HG03571 (cell line): ENCODE measurements around the gene TBCE.

Source experiments
- ATAC-seq: cut with Tn5 transposase; IDR thresholded peaks from one replicate; pipeline ENCODE4 v1.9.1; 2021; ENCODE audit not compliant: unreplicated experiment

Gene TBCE

DNA sequence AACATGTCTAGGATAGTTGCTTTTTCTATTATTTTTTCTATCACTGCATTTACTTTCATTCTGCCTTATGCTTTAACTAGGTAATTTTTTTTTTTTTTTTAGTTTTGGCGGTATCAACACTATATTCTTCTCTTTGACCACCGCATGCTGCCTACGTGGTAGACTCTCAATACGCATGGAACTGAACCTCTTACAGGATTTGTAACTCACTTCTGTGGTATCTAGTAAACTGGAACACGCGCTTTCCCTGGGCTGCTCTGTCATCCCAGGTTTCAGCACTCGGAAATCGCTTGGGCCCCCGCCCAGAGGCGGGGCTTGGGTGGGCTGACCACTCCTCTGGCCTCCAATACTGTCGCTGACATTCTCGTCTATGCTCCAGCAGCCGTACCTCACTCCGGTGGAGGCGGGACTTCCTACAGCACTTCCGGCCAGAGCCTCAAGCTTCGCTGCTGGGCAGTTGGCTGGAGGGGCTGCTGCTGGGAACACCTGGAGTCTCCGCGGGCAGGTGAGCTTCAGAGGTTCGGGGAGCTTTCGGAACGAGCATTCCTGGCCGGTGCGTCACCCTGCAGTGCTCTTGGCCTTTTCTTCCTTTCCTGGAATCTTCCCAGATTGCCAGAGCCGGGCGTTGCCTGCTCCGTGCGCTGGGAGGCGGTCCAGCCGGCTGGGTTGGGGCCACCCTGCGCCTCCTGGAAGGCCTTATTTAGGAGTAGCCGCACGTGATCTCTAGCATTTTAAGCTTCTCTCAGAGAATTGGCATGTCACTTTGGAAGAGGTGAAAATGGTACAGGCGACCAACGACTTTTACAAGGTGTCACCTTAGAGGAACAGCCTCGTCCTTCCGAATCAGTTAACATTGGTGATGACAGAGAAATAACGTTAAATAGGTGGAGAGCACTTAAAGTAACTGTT is at the start of gene TBCE:
Gene TBCE, plus strand, starts transcription at position 428 of the 909 bp plus-strand sequence. CDS start 12,623 bp downstream, outside the sequence.
- peak; percentile 100 for ATAC-seq

DNA sequence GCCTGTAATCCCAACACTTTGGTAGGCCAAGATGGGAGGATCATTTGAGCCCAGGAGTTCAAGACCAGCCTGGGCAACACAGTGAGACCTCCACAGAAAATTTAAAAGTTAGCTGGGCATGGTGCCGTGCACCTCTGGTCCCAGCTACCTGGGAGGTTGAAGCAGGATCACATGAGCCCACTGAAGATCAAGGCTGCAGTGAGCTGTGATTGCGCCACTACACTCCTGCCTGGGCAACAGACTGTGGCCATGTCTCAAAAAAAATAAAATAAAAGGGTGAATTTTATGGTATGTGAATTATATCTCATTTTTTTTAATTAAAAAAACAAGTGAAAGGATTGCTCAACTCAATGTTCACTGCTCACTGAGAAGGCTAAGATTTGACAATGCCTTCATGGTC is 48.0 kb upstream of the TBCE start:
- ATAC-seq = no peak

GRCh38 chr1:235320521-235321179 is 46.6 kb upstream of the TBCE start:
- ATAC-seq = no peak

GRCh38 chr1:235324296-235324695 is 42.9 kb upstream of the TBCE start:
- no peak for ATAC-seq

GRCh38 chr1:235325139-235325538 is 42.1 kb upstream of the TBCE start:
- no peak for ATAC-seq

DNA sequence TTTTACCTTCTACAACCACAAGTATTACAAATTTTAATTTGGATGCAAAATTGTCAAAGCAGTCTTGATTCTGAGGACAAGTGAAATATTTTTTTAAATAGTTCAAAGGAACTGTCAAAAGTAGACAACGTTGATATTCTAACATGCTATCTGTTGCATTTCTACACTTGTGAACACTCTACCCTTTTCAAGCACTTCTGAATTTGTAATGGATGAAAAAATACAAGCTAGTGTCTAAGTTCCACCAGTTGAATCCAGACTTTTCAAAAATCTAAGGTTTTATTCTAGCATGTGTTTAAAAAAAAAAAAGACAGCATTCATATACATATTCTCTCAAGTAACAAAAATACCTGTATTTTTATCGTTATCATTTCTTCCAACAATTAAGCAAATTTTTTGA is 41.4 kb upstream of the TBCE start:
- ATAC-seq = no peak

- ATAC-seq = no peak
Measured at GRCh38 chr1:235326719-235327558, 40.3 kb upstream of the TBCE start.

DNA sequence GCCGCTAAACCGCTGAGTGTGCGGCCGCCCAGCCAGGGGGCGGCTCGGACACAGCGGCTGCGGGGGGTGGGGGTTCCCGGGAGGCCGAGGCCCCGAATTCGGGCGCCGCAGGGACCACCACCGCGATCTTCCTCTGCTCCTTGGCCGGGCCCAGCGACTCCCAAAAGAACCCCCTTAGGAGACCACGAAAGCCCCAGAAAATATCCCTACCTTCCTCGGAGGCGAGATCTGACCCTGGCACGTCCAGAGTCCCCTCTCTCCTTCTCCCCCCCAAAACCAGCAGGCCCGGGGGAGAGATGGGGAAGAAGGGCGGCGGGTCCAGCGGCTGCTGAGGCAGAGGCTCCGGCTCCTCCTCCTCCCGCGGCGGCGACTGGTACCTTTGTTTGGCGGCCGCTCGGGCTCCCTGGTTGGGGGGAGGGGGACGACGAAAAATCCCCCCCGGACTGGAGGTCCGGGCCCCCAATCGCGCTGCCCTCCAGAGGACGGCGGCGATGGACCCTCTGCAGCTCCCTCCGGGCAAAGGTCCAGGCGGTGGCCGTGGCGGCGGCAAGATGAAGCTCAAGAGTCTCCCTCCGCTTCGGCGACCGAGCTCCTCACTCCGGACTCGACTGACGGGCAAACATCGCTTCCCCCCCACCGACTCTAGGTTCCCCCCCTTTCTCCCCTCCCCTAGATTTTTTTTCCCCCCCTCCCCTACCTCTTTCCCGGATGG is 39.5 kb upstream of the TBCE start, which contains the start of gene ARID4B:
Gene ARID4B, minus strand, starts transcription at position 621 of the 712 bp plus-strand sequence. CDS start 1,260 bp downstream, outside the sequence.
- peak; percentile 3 for ATAC-seq

GRCh38 chr1:235328271-235329138 is 38.7 kb upstream of the TBCE start, which contains the start of gene GGPS1:
Gene GGPS1 (plus strand): TSS chr1:235328570. CDS start chr1:235335265, 6,695 bp downstream.
- ATAC-seq = peak; percentile 57

- ATAC-seq = peak; percentile 25
Measured at GRCh38 chr1:235329139-235329902, 37.9 kb upstream of the TBCE start.

DNA sequence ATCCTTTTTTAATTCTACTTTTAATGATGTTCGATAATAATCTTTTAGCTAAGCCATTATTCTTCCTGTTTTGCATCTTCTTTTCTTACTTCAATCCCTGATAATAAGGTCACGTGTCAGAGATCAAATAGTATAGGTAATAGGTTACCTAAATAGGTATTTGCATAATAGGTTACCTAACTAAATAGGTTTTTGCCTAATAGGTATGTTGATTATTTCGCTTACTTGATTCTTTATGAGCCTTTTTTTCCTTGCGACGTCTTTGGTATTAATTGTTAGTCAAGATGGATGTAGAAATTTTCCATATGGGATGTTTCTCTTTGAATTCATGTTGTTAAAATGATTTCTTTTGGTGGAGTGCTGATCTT is 36.3 kb upstream of the TBCE start:
- no peak for ATAC-seq

GRCh38 chr1:235331401-235331800 is 35.8 kb upstream of the TBCE start:
- no peak for ATAC-seq

- ATAC-seq = no peak
Measured at GRCh38 chr1:235336903-235337302, 30.3 kb upstream of the TBCE start.

- no peak for ATAC-seq
Measured at GRCh38 chr1:235339746-235340145, 27.5 kb upstream of the TBCE start.

DNA sequence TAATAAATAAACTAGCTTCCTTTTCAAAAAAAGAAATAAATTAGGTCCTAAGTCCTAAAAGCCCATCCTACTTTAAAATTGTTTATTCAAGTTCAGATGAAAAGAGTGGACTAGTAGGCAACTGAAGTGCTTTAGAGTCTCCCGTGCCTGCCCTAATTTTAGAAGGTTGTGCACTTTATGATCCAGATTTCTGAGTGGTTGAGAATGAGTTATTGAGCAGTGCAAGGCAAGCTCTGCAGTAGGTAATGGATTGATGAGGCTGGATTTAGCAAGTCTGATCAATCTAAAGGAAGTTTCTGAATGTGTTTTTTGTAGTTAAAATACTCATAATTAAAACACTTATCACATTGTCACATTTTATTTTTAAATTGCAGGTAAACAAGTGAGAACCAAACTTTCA is 25.9 kb upstream of the TBCE start:
- no peak for ATAC-seq

GRCh38 chr1:235342039-235342438 is 25.2 kb upstream of the TBCE start:
- no peak for ATAC-seq

- no peak for ATAC-seq
Measured at GRCh38 chr1:235342471-235342870, 24.8 kb upstream of the TBCE start.

DNA sequence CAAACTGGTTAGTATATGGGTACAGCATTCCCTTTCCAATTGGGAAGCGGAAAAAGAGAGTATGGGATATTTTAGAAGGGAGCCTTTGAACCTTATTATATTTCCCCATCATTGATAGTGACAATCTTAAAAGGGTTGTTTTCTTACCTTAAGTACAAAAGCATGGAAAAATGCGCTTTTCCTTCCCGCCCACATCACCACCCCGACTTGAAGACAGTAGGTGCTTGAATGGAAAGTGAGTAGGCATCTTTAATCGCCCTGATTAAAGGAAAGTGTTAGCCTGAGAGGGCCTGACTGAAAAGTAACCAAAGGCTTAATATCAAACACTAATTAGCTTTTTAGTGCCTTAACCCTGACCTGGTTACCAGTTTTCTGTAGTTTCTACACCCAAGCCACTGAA is 23.5 kb upstream of the TBCE start:
- ATAC-seq = no peak

DNA sequence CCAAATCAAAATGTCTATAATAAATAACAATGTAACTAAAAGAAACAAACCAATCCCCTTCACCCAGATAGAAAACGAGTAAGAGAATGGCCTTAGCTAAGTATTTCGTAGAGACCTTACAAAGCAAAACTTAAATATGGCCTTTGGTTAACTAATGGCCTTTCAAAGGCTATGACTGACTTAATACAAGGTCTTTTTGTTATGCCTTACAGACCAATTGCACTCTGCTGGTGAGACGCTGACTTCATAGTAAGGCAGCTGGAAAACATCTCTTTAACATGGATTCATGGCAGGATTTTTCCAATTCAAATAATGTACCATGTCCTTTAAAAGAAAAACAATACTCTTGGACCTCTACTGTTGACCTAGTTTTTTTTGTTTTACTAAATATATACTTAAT is 15.8 kb upstream of the TBCE start:
- ATAC-seq = no peak
